ENCODE results near the gene TTPAL. TPM values are rescaled to one million over a fixed set of nuclear protein-coding genes. Genes with fewer than 3 reads are reported as not detected.

The TTPAL gene
- total RNA-seq, 1 experiment from 2014 or later = 21.1 TPM

DNA sequence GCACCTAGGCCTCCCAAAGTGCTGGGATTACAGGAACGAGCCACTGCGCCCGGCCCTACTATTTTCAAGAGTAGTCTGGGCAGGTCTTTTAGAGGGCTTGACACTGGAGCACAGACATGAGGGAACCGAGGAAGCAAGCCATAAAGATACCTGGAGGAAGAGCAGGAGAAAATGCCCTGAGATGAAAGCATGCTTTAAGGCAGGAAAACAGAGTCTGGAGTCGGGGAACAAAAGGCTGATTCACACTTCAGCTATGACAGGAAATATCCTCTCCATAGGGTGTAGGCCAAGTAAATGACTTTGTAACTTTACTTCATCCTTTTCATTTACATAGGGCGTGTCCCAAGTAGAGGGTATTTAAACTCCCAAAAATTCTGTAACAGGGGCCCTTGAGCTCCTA lies 50.5 kb downstream of the TTPAL start:
- H3K14ac ChIP-seq (ENCODE audit: insufficient read depth, low read length) = no peak overlapping the region
- no peak overlapping the region for H2BK12ac ChIP-seq (ENCODE audit: insufficient read length, low read depth, low read length)
- no peak overlapping the region for H2BK15ac ChIP-seq (ENCODE audit: low read depth, low read length)
- TF ChIP-seq, protein P1, sequence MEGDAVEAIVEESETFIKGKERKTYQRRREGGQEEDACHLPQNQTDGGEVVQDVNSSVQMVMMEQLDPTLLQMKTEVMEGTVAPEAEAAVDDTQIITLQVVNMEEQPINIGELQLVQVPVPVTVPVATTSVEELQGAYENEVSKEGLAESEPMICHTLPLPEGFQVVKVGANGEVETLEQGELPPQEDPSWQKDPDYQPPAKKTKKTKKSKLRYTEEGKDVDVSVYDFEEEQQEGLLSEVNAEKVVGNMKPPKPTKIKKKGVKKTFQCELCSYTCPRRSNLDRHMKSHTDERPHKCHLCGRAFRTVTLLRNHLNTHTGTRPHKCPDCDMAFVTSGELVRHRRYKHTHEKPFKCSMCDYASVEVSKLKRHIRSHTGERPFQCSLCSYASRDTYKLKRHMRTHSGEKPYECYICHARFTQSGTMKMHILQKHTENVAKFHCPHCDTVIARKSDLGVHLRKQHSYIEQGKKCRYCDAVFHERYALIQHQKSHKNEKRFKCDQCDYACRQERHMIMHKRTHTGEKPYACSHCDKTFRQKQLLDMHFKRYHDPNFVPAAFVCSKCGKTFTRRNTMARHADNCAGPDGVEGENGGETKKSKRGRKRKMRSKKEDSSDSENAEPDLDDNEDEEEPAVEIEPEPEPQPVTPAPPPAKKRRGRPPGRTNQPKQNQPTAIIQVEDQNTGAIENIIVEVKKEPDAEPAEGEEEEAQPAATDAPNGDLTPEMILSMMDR (conservative IDR thresholded peaks at IDR 0.05) = no peak
- Mint-ChIP-seq H3K4me1 (peaks cover 19 to 36% of the 10 kb centered on the region in 2 experiments), H3K27ac (peak overlapping the region in 2 of 3 experiments; percentile 23 to 88; a peak in 3 of 7 replicates), H3K4me3 (no peak overlapping the region), H3K36me3 (ENCODE audit: insufficient read depth in 1 of 3, low read depth in 3 of 3) (no peaks in the 10 kb centered on the region; a peak in 1 of 7 replicates), H3K27me3 (ENCODE audit: low read depth) (no peaks in the 10 kb centered on the region), H3K9me3 (0 out of 5 replicates have a peak, but pooled peaks cover 0 to 2% of the 10 kb centered on the region in 2 experiments)
- peaks cover 5% of the 10 kb centered on the region; the same call in 1 of the 2 replicates for H3K4me1 ChIP-seq (ENCODE audit: insufficient read depth, low read length)
- H3K9me3 ChIP-seq (ENCODE audit: control insufficient read depth, low read depth, low read length) = no peaks in the 10 kb centered on the region
- DNase-seq = peak; percentile 60
- no peak overlapping the region for H2AFZ ChIP-seq (ENCODE audit: low read length)
- H3K4me2 ChIP-seq (ENCODE audit: insufficient read depth, insufficient read length, low read length) = no peak overlapping the region
- no CpG with 5 or more reads among the region's 6 CpGs for WGBS (ENCODE audit: extremely low coverage, insufficient read length, low lambda C conversion rate)
- no peak overlapping the region for H4K5ac ChIP-seq (ENCODE audit: insufficient read length, low read depth, low read length)
- no peaks in the 10 kb centered on the region for H4K20me1 ChIP-seq (ENCODE audit: control insufficient read depth, insufficient read depth, insufficient read length)
- no peak overlapping the region for H4K91ac ChIP-seq (ENCODE audit: insufficient read length, low read depth, low read length)
- no peak overlapping the region for H2AK5ac ChIP-seq (ENCODE audit: insufficient read length, low read length)
- H3K4ac ChIP-seq (ENCODE audit: low read depth, low read length) = no peak overlapping the region
- no peak overlapping the region for H2BK120ac ChIP-seq (ENCODE audit: low read depth, low read length, poor library complexity, severe bottlenecking)
- peak overlapping the region; percentile 33 for H2BK5ac ChIP-seq (ENCODE audit: insufficient read length, low read length)
- H3K23me2 ChIP-seq (ENCODE audit: insufficient read length, low read depth, low read length, poor library complexity, severe bottlenecking) = peaks cover 3% of the 10 kb centered on the region
- H3T11ph ChIP-seq (ENCODE audit: low read length) = no peak overlapping the region
- no peak overlapping the region for H2BK20ac ChIP-seq (ENCODE audit: low read depth, low read length, poor library complexity, severe bottlenecking)
- H3K27me3 ChIP-seq (ENCODE audit: insufficient read depth, low read length) = no peaks in the 10 kb centered on the region
- no peak overlapping the region for H3K23ac ChIP-seq (ENCODE audit: insufficient read length, low read depth, low read length)
- peaks cover 2% of the 10 kb centered on the region for H3K79me1 ChIP-seq (ENCODE audit: insufficient read depth, low read depth, low read length, poor library complexity, severe bottlenecking)
- peaks cover 2% of the 10 kb centered on the region; the same call in 1 of the 2 replicates for H3K79me2 ChIP-seq (ENCODE audit: insufficient read depth, low read length)
- peak overlapping the region; percentile 11 for H3K18ac ChIP-seq (ENCODE audit: insufficient read length, low read depth, low read length)
- no peak overlapping the region for H3K9ac ChIP-seq (ENCODE audit: extremely low read depth, insufficient read length, low read length)
- peak overlapping the region; percentile 90 for H3K27ac ChIP-seq (ENCODE audit: insufficient read length, low read depth, low read length)
- no peak overlapping the region for H3K56ac ChIP-seq (ENCODE audit: insufficient read length, low read depth, low read length)
- H4K8ac ChIP-seq (replicated peaks; ENCODE audit: insufficient read length, low read depth, low read length) = no peak overlapping the region

Measured in H9 (cell line).